Endodermal cell (in vitro differentiated cells): ENCODE results near the gene GOLGA1. TPM values are rescaled to one million over a fixed set of nuclear protein-coding genes. Genes with fewer than 3 reads are reported as not detected.

Experiments used
- DNase-seq: peaks from one replicate; pipeline ENCODE4 v3.0.0-alpha.2; 2017
- H3K27ac ChIP-seq: 2 replicates; pipeline ENCODE4 v1.5.1; 2013; ENCODE audit warnings: mild to moderate bottlenecking, low read depth, low read length, moderate library complexity
- H3K27me3 ChIP-seq: 2 replicates; pipeline ENCODE4 v1.6.1; 2013; ENCODE audit warnings: mild to moderate bottlenecking, low read length, moderate library complexity; ENCODE audit not compliant: insufficient read depth, control insufficient read depth, poor library complexity, severe bottlenecking
- H3K36me3 ChIP-seq: 2 replicates; pipeline ENCODE4 v1.7.0; 2013; ENCODE audit warnings: mild to moderate bottlenecking, low read length, moderate library complexity; ENCODE audit not compliant: control insufficient read depth, insufficient read depth
- H3K4me1 ChIP-seq: one replicate; pipeline ENCODE4 v1.7.0; 2013; ENCODE audit warnings: low read length; ENCODE audit not compliant: control insufficient read depth, insufficient read depth
- H3K4me3 ChIP-seq: 2 replicates; pipeline ENCODE4 v1.5.1; 2013; ENCODE audit warnings: mild to moderate bottlenecking, low read length, moderate library complexity
- H3K9ac ChIP-seq: 2 replicates; pipeline ENCODE4 v1.6.1; 2013; ENCODE audit warnings: mild to moderate bottlenecking, low read length, moderate library complexity; ENCODE audit not compliant: poor library complexity, severe bottlenecking; ENCODE audit errors: extremely low read depth
- H3K9me3 ChIP-seq: 2 replicates; pipeline ENCODE4 v1.6.1; 2013; ENCODE audit warnings: mild to moderate bottlenecking, low read length, moderate library complexity; ENCODE audit not compliant: control insufficient read depth
- H3K27ac Mint-ChIP-seq: 2 replicates; pipeline ENCODE4 v1.8.0; 2020; ENCODE audit warnings: mixed read lengths
- H3K27me3 Mint-ChIP-seq: 2 replicates; pipeline ENCODE4 v1.8.0; 2021; ENCODE audit warnings: mild to moderate bottlenecking, mixed read lengths; ENCODE audit not compliant: insufficient read depth
- H3K36me3 Mint-ChIP-seq: 2 replicates; pipeline ENCODE4 v1.8.0; 2020; ENCODE audit warnings: low read depth, mixed read lengths
- H3K4me1 Mint-ChIP-seq: 2 replicates; pipeline ENCODE4 v1.8.0; 2020; ENCODE audit warnings: mixed read lengths
- H3K4me3 Mint-ChIP-seq: 2 replicates; pipeline ENCODE4 v1.8.0; 2020; ENCODE audit warnings: mild to moderate bottlenecking, moderate library complexity, mixed read lengths
- H3K9me3 Mint-ChIP-seq: 2 replicates; pipeline ENCODE4 v1.8.0; 2020; ENCODE audit warnings: mild to moderate bottlenecking, mixed read lengths
- WGBS, 2 experiments: methylation state at CpG; one replicate each; pipeline versions ENCODE4 v1.1.5 to v1.1.7; 2013; ENCODE audit warnings: missing lambda C conversion rate in 2 of 2, mixed read lengths in 1 of 2; ENCODE audit not compliant: insufficient coverage in 1 of 2, insufficient read length in 1 of 2; 5-methylcytosine and 5-hydroxymethylcytosine counted together
- total RNA-seq, 2 donors: library from RNA; stranded (reverse); fragmentation: NEBNext Ultra II Directional in 1 of 2; extraction: Animal tissue kit (Norgen Biotek cat#: 25700) in 1 of 2; gene quantifications; 2 replicates in 1 of 2; 3 replicates in 1 of 2; pipeline ENCODE4 v1.2.1, GENCODE V29; 2021
- TF ChIP-seq, protein P1 (sequence below): fragments of 200-600 bp; sonication (generic); conservative IDR thresholded peaks from 2 replicates; pipeline ENCODE4 v1.5.0; 2021; ENCODE audit warnings: antibody characterized with exemption, mild to moderate bottlenecking

GOLGA1 gene
- total RNA-seq, 2 donors from 2014 or later: 8.8 to 13.2 TPM

DNA sequence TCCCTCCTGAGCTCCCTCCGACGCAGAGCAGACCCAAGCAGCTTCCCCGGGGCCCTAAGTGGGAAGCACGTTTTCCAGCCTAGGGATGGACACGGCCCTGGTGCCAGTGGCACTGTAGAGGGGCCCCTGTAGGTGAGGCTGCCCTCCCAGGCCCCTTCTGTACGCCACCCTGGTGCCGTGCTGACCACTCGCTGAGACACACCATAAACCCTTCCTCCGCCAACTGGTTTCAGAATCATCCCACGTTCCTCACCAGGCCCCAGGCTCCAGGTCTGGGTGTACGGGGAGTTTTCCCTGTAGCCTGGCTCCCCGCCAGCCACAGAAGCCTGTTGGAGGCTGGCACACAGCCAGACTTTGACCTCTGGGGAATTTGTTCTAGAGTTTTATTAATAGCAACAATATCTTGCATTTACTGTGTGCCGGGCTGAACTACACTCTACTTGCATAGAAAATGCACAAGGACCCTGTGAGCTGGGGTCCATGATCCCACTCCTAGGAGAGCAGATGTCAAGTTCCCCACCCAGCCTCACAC, 105.8 kb downstream of the GOLGA1 start:
- TF ChIP-seq, protein P1, sequence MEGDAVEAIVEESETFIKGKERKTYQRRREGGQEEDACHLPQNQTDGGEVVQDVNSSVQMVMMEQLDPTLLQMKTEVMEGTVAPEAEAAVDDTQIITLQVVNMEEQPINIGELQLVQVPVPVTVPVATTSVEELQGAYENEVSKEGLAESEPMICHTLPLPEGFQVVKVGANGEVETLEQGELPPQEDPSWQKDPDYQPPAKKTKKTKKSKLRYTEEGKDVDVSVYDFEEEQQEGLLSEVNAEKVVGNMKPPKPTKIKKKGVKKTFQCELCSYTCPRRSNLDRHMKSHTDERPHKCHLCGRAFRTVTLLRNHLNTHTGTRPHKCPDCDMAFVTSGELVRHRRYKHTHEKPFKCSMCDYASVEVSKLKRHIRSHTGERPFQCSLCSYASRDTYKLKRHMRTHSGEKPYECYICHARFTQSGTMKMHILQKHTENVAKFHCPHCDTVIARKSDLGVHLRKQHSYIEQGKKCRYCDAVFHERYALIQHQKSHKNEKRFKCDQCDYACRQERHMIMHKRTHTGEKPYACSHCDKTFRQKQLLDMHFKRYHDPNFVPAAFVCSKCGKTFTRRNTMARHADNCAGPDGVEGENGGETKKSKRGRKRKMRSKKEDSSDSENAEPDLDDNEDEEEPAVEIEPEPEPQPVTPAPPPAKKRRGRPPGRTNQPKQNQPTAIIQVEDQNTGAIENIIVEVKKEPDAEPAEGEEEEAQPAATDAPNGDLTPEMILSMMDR: no peak
- no peak overlapping the region for H3K4me3 ChIP-seq
- Mint-ChIP-seq H3K4me1 (peaks cover 3% of the 10 kb centered on the region), H3K4me3 (no peak overlapping the region), H3K27ac (no peak overlapping the region), H3K9me3 (no peaks in the 10 kb centered on the region), H3K27me3 (no peaks in the 10 kb centered on the region), H3K36me3 (no peaks in the 10 kb centered on the region)
- no peaks in the 10 kb centered on the region for H3K36me3 ChIP-seq
- no peak overlapping the region for H3K27ac ChIP-seq
- H3K27me3 ChIP-seq: no peaks in the 10 kb centered on the region
- H3K9ac ChIP-seq: no peak overlapping the region
- DNase-seq: no peak
- no peaks in the 10 kb centered on the region for H3K9me3 ChIP-seq
- 88 to 96% methylated on average over 4 to 13 of the region's 13 CpGs for WGBS, 2 experiments
- H3K4me1 ChIP-seq: peaks cover 3% of the 10 kb centered on the region

DNA sequence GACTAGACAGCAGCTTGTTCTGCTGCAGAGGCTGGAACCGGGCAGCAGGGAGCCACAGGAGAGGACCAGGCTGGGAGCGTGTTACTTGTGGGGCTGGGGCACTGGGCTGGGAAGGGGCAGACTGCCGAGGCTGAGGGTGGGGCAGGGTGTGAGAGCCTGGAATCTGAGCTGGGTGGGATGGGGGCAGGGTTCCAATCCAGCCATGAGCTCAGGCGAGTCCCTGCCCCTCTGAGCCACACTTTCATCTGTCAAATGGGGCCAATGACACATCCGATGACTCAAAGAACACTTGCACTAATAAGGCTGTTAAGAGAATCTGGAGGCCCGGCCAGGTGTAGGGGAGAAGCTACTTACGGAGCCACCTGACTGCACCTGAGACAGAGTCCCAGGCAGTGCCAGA, 106.3 kb downstream of the GOLGA1 start:
- Mint-ChIP-seq H3K4me3 (no peak overlapping the region), H3K36me3 (no peaks in the 10 kb centered on the region), H3K4me1 (peaks cover 6% of the 10 kb centered on the region), H3K27ac (peak overlapping the region; percentile 60), H3K27me3 (no peaks in the 10 kb centered on the region), H3K9me3 (no peaks in the 10 kb centered on the region)
- Histone ChIP-seq H3K9ac (no peak overlapping the region), H3K4me1 (peaks cover 3% of the 10 kb centered on the region), H3K27me3 (no peaks in the 10 kb centered on the region), H3K9me3 (no peaks in the 10 kb centered on the region), H3K27ac (no peak overlapping the region), H3K4me3 (no peak overlapping the region), H3K36me3 (no peaks in the 10 kb centered on the region)
- WGBS, 2 experiments: 81 to 83% methylated on average over 5 to 7 of the region's 7 CpGs
- peak; percentile 56 for DNase-seq
- TF ChIP-seq, protein P1: no peak

DNA sequence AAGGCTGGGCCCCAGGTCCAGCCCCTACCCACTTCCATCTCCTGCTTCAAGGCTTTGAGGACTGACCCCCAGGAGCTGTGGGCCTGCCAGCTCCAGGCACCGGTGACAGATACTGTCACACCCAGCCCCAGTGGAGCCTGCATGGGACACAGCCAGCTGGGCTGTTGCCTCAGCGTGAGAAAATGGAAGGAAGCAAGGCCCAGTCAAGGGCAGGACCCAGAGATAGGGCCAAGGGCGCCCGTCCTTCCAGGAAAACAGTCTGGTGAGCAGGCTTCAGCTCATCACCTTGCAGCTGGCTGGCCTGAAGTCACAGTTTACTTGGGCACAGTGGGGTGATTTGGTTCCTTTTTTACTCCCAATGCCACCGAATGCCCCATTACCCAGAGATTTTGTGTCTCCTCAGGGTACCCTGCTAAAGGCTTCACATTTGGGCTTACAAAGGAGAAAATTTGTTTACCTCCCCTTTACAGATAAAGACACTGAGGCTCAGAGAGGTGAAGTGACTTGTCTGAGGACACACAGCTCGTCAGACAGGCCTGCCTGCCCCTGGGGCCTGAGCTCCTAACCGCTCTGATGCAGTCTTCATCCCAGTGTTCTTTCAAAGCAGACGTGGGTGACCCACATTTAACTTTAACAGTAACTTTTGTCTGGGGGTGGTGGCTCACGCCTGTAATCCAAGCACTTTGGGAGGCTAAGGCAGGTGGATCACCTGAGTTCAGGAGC, 109.1 kb downstream of the GOLGA1 start:
- no peaks in the 10 kb centered on the region for H3K27me3 Mint-ChIP-seq
- H3K36me3 ChIP-seq: no peaks in the 10 kb centered on the region
- H3K9me3 Mint-ChIP-seq: no peaks in the 10 kb centered on the region
- H3K4me1 Mint-ChIP-seq: peaks cover 12% of the 10 kb centered on the region
- no peak overlapping the region for H3K4me3 ChIP-seq
- H3K4me1 ChIP-seq: peaks cover 3% of the 10 kb centered on the region
- H3K4me3 Mint-ChIP-seq: no peak overlapping the region
- TF ChIP-seq, protein P1: no peak
- 88 to 89% methylated on average over 6 to 9 of the region's 9 CpGs for WGBS, 2 experiments
- H3K9ac ChIP-seq: no peak overlapping the region
- no peaks in the 10 kb centered on the region for H3K27me3 ChIP-seq
- no peak for DNase-seq
- no peak overlapping the region for H3K27ac ChIP-seq
- no peaks in the 10 kb centered on the region for H3K36me3 Mint-ChIP-seq
- no peaks in the 10 kb centered on the region for H3K9me3 ChIP-seq
- no peak overlapping the region for H3K27ac Mint-ChIP-seq
